ENCODE data around the gene TMEM204.

The TMEM204 gene

DNA sequence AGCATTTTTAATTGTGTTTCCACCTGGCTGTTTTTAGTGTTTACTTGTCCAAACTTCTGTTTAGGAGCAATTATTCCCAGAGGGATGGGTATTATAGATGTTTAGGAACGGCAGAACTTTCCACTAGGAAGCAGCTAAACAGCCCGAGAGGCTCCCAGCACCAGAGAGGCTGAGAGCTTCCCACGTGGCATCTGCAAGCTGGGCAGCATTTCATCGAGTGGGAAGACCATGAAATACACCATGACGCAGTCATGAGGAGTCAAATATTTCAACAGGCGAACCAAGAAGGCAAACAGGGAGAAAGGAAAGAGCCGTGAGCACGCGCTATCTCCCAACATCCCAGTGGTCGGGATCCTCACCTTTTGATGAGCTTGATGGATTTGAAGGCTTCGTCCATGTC, 24.1 kb downstream of the TMEM204 start:
- no peak for DNase-seq (ENCODE audit: low spot score)

DNA sequence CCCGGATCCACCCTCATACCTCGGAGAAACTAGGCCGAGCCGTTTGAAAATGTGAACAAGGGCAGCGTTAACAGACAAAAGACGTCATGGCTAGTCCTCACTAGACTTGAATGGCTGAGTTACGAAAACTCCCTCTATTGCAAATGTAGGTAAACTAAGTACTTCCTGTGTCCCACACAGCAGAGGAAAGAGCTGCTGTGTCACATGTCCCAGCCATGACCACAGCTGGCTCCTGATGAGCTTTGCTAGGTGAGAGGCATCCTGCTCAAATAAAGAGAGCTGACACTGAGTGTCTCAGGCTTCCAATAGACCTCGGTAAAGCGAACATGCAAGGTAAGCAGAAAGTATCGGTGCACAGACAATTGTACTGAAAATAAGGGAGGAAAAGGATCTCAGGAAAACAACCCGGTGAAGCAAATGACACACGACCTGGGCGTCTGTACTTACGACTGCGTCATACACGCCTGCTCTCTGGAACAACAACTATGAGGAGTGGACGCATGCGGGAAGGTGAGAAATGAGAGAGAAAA, 26.0 kb downstream of the TMEM204 start:
- no peak for DNase-seq (ENCODE audit: low spot score)

DNA sequence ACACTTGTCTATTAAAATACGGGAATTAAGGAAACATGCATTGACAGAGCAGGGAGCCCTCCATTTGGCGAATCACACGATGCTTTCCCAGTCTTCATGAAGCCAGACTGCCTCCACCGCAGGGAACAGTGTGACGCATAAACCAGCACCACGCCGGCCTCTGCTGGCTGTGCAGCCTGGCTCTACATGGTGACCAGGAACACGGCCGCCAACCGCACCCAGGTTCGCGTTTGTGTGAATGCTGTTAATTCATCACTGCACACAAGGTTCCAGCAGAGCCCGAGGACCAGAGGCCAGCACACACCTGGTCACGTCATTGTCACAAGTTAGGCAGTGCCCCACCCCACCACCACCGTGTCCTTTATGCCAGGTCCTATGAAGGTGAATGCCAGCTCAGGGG, 26.7 kb downstream of the TMEM204 start:
- no peak for DNase-seq (ENCODE audit: low spot score)

DNA sequence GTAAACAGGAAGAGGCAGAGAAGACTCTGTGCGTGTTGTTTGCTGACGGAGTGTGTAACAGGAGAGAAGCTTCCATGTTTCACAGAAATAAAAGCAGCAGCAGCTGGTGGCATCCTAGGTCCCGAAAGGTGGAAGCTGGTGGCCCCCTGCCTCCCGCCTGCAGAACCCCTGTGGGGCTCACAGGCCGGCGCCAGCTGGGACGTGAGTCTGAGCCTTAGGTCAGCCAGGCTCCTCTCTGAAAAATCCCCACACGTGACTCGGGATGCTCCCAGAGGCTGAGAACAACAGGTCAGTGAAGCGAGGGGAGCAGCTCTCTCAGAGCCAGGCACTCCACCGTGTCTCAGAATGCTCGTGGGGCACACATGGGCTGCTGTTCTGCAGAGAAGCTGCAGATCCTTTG, 27.4 kb downstream of the TMEM204 start:
- no peak for DNase-seq (ENCODE audit: low spot score)

DNA sequence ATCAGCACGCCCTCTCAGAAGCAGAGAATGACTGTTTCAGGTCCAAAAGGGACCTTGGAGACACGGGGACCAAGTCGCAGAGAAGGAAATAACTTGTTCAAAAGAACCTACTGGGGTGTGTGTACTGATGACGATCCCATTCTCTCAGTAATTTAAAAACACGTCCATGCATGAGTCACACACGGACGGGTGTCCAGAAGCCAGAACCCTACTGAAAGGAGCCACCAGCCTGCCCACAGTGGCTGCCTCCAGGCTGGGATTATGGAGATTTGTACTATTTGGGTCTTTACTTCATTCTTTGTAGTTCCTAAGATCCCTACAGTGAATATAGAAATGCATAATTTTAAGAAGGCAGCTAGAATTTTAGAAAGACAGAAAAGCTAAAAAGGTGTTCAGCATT, 27.8 kb downstream of the TMEM204 start:
- no peak for DNase-seq (ENCODE audit: low spot score)

DNA sequence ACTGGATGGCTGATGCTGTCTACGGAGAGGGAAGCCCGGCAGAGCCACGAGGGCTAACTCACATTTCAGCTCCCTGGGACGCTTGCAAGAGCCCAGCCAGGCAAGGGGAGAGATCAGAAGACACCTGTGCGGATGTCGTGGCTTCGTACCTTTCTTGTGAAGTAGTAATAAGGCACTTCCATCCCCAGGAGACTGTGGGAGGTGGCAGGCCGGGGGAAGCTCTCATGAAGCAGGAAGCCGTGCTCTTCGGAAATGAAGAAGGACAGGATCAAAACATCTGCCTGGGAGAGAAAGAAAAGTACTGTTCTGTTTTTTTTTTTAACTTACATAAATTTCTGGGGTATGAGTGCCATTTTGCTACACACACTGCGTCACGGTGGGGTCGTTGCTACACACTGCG, 28.4 kb downstream of the TMEM204 start:
- DNase-seq (ENCODE audit: low spot score) = no peak

DNA sequence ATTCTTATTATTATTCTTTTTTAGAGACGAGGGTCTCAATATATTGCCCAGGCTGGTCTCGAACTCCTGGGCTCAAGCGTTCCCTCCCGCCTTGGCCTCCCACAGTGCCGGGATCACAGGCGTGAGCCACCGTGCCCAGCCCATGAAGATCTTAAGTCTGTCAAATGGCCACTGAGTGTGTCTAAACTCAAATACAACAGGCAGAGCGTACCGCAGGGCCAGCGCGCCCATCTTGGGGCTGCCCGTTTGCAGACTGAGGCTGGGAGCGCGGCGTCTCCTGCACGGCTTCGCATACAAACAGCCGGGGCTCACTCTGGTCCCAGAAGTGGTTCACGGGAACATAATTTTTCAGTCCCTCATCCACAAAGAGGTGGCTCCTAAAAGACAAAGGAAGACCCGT, 30.3 kb downstream of the TMEM204 start:
- DNase-seq (ENCODE audit: low spot score) = no peak

DNA sequence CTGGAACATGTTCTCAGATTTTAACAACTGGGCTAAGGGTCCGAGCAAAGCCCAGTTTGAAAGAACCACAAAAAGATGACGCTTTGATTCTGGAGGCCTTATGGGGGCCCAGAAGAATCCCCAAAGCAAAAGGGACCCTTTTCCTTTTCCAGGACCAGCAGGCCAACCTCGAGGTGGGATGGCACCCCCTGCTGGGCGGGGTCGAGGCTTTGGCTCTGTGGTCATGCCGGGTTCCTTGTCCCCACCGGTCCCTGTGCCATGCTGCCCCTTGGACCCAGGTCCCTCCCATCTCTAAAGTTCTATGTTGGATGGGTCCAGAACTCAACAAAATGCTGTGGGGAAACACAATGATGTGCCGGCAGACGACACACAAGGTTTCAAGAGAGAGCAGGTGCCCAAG, 30.9 kb downstream of the TMEM204 start:
- DNase-seq (ENCODE audit: low spot score) = no peak

DNA sequence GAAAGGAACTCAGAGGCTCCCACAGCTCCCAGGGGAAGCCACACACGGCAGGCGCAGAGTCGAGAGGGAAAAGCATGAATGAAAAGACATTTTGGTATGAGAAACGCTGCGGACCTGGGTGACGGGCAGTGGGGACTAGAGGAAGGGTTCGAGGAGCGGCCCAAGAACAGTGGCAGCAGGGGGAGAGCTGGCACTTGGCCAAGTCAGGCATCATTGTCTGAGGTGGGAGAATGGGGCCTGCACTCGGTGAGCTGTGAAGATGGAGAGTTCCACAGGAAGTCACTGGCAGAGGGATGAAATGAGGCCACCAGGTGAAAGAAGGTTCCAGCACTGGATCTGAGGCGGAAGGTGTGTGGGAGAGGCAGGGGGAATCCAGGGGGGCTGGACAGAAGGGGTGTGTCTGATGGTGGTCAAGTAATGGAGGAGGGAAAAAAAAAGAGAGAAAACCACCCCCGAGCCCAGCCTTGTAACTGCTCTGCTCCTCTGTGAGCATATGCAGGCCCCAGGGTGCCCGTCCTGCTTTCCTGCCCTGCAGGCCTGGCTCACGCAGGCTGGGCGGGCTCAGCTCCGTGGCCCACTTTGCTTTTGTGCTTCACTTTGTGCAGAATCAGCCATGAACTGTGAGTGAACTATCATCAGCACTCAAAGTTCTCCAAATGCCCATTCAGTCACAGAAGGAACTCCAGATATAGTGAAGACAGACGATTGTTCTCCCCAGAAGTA, 31.8 kb downstream of the TMEM204 start:
- DNase-seq (ENCODE audit: low spot score) = no peak

DNA sequence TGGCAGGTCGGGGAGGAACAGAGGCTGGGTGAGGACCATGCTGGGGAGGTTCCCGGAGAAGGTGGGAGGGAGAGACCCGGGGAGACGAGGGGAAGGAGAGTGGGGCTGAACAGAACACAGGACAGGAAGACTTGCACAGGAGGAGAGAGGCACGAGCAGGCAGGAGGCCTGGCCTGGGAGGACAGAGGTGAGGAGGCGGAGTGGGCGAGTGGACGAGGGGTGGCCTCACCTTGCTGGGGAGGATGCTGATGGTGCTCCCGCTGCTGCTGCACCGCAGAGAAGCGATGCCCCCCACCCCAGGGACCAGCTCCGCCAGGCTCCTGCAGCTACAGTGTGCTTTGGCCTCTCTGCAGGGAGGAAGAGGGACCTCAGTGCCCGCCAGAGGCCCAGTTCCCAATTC, 34.5 kb downstream of the TMEM204 start:
- no peak for DNase-seq (ENCODE audit: low spot score)

DNA sequence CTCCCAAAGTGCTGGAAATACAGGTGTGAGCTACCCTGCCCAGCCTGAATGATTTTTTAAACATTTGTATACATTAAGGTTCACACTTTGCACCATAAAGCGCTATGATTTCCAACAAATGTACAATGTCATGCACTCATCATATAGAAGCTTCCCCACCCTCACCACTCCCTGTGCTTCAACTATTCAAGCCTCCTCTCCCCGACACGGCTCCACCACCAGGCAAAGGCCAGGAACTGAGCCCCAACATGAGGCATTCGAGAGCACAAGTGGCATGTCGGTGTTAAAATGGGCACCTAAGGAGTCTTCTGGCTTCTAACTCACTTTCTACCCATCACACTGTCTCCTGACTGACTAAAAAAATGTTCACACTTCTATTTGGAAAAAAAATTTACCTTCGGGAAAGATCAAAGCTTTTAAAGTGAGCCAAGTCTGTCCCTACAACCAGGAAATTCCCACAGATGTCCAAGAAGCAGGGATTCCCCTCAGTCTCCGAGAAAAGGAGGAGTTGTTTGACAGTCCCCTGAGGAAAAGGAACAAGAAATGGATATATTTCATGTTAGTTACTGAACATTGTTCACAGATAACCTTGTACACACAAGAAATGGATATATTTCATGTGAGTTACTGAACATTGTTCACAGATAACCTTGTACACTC, 37.7 kb downstream of the TMEM204 start:
- no peak for DNase-seq (ENCODE audit: low spot score)

DNA sequence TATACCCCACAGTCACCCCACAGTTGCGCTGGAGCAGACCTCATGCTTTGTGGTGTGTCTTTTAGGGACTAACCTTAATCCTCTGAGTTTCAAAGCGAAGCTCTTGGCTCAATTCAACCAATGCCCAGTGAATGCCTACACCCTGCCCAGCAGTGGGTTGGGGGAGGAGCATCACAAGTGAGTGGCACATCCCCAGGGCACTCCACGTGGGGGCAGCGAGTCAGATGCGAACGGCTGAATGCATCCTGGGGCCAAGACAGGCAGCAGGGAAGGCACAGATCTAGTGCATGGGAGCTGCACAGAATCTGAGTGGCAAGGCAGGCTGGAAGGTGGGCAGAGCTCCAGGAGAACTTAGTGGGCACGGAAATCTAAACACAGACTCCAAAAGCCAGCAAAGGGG, 39.2 kb downstream of the TMEM204 start:
- no peak for DNase-seq (ENCODE audit: low spot score)

DNA sequence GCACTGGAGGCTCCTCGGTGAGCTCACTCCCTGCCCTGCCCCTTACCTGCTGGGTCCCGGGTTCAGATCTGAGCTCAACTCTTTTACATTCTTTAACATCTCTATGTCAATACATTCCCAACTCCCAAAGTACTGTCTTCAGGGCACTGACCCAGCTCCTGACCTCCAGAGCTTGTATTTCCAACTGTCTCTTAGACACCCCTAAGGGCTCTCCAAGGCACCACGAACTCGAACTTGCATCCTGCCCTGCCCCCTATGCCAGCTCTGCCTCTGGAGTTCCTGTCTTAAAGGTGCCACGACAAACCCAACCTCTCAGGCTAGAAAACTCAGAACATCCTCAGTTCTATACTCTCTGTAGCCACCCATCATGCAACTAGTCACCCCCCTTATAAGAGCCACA, 39.8 kb downstream of the TMEM204 start:
- no peak for DNase-seq (ENCODE audit: low spot score)

DNA sequence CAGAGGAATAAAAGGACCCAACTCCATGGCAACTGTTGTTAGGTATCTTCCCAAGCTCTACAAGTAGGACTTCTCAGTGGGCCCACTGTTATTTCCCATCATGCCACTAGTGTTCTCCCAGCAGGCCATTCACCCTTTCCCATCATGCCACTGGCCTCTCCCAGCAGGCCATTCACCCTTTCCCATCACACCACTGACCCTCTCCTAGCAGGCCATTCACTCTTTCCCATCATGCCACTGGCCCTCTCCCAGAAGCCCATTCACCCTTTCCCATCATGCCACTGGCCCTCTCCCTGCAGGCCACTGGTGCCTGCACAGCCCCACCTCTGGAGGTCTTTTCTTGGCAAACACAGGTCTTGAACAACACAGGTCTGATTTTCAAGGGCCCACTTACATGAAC, 42.1 kb downstream of the TMEM204 start:
- no peak for DNase-seq (ENCODE audit: low spot score)

DNA sequence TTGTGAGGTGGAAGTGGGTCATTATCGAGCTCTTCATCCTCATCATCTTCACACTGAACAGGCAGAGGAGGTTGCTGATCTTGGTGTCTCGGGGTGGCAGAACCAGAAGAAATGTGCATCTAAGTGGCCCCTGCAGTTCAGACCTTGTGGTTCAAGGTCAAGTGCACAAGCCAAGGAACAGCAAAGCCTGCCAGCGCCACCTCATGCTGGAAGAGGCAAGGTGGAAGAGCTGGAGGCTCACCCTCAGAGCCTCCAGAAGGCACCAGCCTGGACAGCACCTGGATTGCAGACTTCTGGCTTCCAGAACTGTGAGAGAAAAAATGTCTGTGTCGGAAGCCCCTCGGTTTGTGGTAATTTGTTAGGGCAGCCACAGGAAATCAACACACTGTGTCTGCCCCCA, 45.7 kb downstream of the TMEM204 start:
- DNase-seq (ENCODE audit: low spot score) = no peak

DNA sequence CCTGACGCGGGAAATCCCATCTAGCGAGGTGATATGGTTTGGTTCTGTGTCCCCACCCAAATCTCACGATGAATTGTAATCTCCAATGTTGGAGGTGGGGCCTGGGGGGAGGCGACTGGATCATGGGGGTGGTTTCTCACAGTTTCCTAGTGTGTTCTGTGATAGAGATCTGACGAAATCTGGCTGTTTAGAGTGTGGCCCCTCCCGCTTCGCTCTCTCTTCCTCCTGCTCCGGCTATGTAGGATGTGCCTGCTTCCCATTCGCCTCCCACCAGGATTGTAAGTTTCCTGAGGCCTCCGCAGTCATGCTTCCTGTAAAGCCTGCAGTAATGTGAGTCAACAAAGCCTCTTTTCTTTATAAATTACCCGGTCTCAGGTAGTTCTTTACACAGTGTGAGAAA, 46.8 kb downstream of the TMEM204 start:
- DNase-seq (ENCODE audit: low spot score) = peak; percentile 35

DNA sequence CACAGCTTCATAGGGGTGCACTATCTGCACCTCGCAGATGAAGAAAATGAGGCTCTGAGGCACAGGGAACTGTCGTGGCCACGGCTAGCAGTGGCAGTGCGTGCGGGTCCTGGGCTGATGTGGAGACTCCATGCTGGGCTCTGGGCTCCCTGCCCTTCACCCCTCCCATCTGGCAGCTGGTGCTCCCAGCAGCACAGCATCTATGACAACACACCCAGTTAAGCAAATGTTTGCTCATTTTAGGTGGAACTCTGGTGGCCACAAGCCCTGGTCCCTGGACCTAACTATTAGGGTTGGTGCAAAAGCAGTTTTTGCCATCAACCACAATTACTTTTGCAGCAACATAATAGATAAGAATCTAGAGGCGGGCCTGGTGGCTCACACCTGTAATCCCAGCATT, 47.5 kb downstream of the TMEM204 start:
- no peak for DNase-seq (ENCODE audit: low spot score)

DNA sequence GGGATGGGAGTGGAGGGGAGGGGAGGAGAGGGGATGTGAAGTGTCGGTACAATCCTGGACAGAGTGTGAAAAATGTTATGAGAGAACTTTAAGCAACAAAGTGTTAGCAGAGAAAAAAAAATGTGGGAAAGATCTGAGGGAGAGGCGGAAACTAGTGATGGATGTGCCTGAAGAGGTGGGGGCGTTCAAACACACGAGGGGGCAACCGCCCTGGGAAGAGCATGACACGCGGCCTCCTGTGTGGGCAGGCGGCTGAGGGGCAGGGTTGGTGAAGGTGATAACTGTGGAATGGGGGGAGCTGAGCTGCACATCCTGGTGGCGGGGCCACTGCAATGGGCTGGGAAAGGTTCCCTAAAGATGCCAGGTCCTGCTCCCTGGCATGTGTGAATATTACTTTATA, 48.3 kb downstream of the TMEM204 start:
- no peak for DNase-seq (ENCODE audit: low spot score)

DNA sequence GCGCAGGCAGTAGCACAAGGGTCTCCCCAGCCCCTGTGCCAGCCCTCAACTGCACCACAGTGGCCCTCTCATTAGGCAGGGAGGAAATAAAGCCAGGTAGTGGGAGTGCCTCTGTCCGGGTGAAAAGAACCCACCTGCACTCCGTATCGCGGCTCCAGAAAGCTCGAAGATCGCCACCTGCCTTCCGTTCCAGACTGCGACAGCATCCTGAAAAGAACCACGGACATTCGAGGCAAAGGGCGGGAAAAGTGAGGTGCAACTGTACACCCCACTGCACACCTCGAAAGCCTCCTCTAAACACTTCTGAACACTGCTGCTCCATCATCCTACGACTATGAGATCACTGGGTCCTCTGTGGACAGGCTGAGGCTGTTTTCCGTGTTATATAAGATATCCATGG, 49.7 kb downstream of the TMEM204 start:
- DNase-seq (ENCODE audit: low spot score) = no peak

DNA sequence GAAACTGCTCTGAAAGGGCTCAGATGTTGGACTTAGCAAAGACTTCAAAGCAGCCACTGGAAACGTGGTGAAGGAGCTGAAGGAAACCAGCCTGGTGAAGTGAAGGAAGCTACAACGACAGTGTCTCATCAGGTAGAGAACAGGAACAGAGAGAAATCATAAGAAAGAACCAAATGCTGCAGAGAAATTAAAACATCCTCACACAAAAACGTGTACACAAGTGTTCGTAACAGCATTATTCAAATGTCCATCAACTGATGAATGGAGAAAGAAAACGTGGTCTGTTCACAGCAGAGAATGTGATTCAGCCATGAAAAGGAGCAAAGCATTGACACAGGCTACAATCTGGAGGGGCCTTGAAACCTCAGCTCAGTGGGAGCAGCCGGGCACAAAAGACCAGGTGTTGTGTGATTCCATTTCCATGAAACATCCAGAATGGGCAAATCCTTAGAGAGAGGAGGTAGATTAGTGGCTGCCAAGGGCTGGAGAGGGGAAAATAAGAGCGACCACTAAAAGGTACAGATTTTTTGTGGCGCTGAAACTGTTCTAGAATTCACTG, 51.5 kb downstream of the TMEM204 start:
- DNase-seq (ENCODE audit: low spot score) = no peak

DNA sequence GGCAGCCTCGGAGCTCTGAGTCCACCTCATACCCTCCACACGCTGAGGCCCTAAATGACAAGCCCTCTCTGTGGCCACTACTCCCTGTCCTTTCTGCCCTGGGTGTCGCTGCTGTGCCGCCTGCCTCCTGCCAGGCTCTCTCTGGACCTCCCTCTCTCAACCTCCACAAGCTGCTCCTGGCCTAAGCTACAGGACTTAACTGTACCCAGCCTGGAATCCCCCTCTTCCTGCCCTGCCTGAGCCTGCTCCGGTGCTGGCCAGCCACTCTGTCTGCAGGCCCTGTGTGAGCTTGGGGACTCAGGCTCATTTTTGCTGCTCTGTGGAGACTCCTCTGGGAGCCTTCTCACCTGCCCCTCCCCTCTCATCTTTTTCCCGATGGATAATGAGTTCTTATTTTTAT, 56.9 kb downstream of the TMEM204 start:
- no peak for DNase-seq (ENCODE audit: low spot score)

DNA sequence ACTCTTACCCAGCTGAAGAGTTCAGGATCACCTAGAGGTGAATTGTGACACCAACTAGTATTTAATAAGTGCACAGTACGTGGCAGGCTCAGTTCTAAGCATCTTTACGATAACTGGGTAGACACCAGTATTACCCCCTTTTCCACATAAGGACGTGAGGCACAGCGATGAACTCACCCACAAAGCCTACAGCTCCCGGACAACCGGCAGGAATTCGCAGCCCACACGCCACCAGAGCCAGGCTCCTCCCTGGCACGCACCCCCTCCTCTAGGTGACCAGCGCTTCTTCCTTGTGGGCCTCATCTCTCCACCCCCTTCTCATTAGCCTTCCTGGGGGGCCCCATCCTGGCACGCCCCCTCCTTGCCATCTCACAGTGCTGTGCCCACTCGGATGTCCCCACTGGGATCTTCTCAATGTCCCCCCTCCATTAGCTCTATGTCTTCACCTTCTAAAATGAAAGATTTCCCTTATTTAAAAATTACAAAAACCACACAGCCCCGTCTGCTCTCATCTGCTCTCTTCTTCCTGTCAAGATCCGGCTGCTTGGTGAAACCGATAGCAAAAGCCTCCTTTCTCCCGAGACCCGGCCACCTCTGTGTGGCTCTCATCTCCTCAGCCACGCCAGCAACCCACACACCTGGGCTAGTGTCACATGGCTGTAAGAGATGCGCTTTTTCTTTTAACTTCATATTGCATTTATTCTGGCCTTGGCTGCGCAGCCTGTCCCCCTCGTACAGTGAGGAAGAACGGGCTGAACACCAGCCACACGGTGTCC, 57.7 kb downstream of the TMEM204 start:
- no peak for DNase-seq (ENCODE audit: low spot score)

DNA sequence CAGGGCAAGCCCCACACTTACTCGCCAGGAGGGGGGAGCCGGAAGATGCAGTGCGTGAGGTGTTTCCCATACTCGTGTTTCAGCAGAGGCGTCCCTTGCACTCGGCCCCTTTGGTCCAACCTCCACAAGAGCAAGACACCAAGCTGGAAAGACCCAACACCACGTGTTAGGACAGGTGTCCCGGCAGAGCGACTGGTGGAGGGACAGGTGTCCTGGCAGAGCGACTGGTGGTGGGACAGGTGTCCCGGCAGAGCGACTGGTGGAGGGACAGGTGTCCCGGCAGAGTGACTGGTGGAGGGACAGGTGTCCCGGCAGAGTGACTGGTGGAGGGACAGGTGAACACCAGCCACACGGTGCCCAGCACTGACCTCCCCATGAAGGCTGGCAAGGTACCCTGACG, 59.0 kb downstream of the TMEM204 start:
- no peak for DNase-seq (ENCODE audit: low spot score)
